ENCODE data around the gene RABL3. TPM values are rescaled to one million over a fixed set of nuclear protein-coding genes. Genes with fewer than 3 reads are reported as not detected.
A peak's percentile ranks its signal among the peaks of the same experiment; 100 is the strongest.

The RABL3 gene
- total and polyA plus RNA-seq, 2 of the 13 experiments (the other 11 are each of a cell fraction or from before 2014, with no cell fraction given), result 4.8 to 31.9 TPM

GRCh38 chr3:120689395-120689794, 52.9 kb downstream of the RABL3 start (continued):
- TF ChIP-seq PRDM10 (CRISPR knock-in tag; IDR thresholded peaks at IDR 0.05; ENCODE audit: low read depth) (no peak), ZNF878 (CRISPR knock-in tag; IDR thresholded peaks at IDR 0.05) (0 out of 2 replicates have a peak, but pooled peaks have one; percentile 35), MTF2 (CRISPR knock-in tag; IDR thresholded peaks at IDR 0.05; ENCODE audit: borderline replicate concordance) (no peak), ERF (CRISPR knock-in tag; IDR thresholded peaks at IDR 0.05) (no peak), FOXP1 (IDR thresholded peaks at IDR 0.05) (no peak), FOXP1 (CRISPR knock-in tag; IDR thresholded peaks at IDR 0.05) (peak; percentile 82), ZNF816 (CRISPR knock-in tag; IDR thresholded peaks at IDR 0.05; ENCODE audit: borderline replicate concordance) (no peak), ZNF234 (CRISPR knock-in tag; conservative IDR thresholded peaks at IDR 0.05) (no peak), SIN3A (IDR thresholded peaks at IDR 0.05; ENCODE audit: borderline replicate concordance, low read depth, low read length) (no peak), HIVEP1 (CRISPR knock-in tag; IDR thresholded peaks at IDR 0.05) (no peak), HMG20A (CRISPR knock-in tag; IDR thresholded peaks at IDR 0.05; ENCODE audit: borderline replicate concordance) (peak; percentile 53; the same call in 1 of the 2 replicates), FOXA3 (CRISPR knock-in tag; IDR thresholded peaks at IDR 0.05) (peak; percentile 93)
- TF ChIP-seq, protein P1, sequence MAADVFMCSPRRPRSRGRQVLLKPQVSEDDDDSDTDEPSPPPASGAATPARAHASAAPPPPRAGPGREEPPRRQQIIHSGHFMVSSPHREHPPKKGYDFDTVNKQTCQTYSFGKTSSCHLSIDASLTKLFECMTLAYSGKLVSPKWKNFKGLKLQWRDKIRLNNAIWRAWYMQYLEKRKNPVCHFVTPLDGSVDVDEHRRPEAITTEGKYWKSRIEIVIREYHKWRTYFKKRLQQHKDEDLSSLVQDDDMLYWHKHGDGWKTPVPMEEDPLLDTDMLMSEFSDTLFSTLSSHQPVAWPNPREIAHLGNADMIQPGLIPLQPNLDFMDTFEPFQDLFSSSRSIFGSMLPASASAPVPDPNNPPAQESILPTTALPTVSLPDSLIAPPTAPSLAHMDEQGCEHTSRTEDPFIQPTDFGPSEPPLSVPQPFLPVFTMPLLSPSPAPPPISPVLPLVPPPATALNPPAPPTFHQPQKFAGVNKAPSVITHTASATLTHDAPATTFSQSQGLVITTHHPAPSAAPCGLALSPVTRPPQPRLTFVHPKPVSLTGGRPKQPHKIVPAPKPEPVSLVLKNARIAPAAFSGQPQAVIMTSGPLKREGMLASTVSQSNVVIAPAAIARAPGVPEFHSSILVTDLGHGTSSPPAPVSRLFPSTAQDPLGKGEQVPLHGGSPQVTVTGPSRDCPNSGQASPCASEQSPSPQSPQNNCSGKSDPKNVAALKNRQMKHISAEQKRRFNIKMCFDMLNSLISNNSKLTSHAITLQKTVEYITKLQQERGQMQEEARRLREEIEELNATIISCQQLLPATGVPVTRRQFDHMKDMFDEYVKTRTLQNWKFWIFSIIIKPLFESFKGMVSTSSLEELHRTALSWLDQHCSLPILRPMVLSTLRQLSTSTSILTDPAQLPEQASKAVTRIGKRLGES (CRISPR knock-in tag; IDR thresholded peaks at IDR 0.05; ENCODE audit: borderline replicate concordance), result no peak
- TF ChIP-seq, protein P2, sequence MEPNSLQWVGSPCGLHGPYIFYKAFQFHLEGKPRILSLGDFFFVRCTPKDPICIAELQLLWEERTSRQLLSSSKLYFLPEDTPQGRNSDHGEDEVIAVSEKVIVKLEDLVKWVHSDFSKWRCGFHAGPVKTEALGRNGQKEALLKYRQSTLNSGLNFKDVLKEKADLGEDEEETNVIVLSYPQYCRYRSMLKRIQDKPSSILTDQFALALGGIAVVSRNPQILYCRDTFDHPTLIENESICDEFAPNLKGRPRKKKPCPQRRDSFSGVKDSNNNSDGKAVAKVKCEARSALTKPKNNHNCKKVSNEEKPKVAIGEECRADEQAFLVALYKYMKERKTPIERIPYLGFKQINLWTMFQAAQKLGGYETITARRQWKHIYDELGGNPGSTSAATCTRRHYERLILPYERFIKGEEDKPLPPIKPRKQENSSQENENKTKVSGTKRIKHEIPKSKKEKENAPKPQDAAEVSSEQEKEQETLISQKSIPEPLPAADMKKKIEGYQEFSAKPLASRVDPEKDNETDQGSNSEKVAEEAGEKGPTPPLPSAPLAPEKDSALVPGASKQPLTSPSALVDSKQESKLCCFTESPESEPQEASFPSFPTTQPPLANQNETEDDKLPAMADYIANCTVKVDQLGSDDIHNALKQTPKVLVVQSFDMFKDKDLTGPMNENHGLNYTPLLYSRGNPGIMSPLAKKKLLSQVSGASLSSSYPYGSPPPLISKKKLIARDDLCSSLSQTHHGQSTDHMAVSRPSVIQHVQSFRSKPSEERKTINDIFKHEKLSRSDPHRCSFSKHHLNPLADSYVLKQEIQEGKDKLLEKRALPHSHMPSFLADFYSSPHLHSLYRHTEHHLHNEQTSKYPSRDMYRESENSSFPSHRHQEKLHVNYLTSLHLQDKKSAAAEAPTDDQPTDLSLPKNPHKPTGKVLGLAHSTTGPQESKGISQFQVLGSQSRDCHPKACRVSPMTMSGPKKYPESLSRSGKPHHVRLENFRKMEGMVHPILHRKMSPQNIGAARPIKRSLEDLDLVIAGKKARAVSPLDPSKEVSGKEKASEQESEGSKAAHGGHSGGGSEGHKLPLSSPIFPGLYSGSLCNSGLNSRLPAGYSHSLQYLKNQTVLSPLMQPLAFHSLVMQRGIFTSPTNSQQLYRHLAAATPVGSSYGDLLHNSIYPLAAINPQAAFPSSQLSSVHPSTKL (CRISPR knock-in tag; IDR thresholded peaks at IDR 0.05), result peak; percentile 80

Data from HepG2 (cell line).